Stimulated activated memory B cell treated with anti-CD40 and anti-IgM and Interleukin-4, amounts not matched to agents 10 μg/mL and 1 μg/mL and 100 μg/mL, for 72 hours (primary cell): ENCODE results near the gene PRKCG.
A peak's percentile ranks its signal among the peaks of the same experiment; 100 is the strongest.

Experiments used
- ATAC-seq: fragments of 150-1000 bp; cut with Tn5 transposase; 2 replicates; pipeline ENCODE4 v1.10.0; 2021
- H3K27ac Mint-ChIP-seq: one replicate; pipeline ENCODE4 v1.8.0; 2022; ENCODE audit warnings: mild to moderate bottlenecking, mixed read lengths
- H3K27me3 Mint-ChIP-seq: one replicate; pipeline ENCODE4 v1.8.0; 2022; ENCODE audit warnings: mixed read lengths
- H3K36me3 Mint-ChIP-seq: one replicate; pipeline ENCODE4 v1.8.0; 2022; ENCODE audit warnings: mixed read lengths
- H3K4me1 Mint-ChIP-seq: one replicate; pipeline ENCODE4 v1.8.0; 2022; ENCODE audit warnings: mixed read lengths
- H3K4me3 Mint-ChIP-seq: one replicate; pipeline ENCODE4 v1.8.0; 2022; ENCODE audit warnings: mild to moderate bottlenecking, moderate library complexity, mixed read lengths
- H3K9me3 Mint-ChIP-seq: one replicate; pipeline ENCODE4 v1.8.0; 2022; ENCODE audit warnings: mixed read lengths

The PRKCG gene

GRCh38 chr19:53903055-53903680 is 21.2 kb downstream of the PRKCG start:
- Mint-ChIP-seq H3K27ac (no peak overlapping the region), H3K4me1 (peaks cover 14% of the 10 kb centered on the region), H3K36me3 (peaks cover 5% of the 10 kb centered on the region), H3K9me3 (peaks cover 14% of the 10 kb centered on the region), H3K4me3 (no peak overlapping the region), H3K27me3 (peaks cover 45% of the 10 kb centered on the region)
- no peak for ATAC-seq

GRCh38 chr19:53904909-53905308 is 22.9 kb downstream of the PRKCG start:
- Mint-ChIP-seq H3K27ac (no peak overlapping the region), H3K36me3 (peaks cover 12% of the 10 kb centered on the region), H3K4me1 (peaks cover 21% of the 10 kb centered on the region), H3K9me3 (peaks cover 15% of the 10 kb centered on the region), H3K27me3 (peaks cover 52% of the 10 kb centered on the region), H3K4me3 (no peak overlapping the region)
- no peak for ATAC-seq

GRCh38 chr19:53905787-53906186 is 23.8 kb downstream of the PRKCG start:
- peaks cover 12% of the 10 kb centered on the region for H3K36me3 Mint-ChIP-seq
- H3K27me3 Mint-ChIP-seq = peaks cover 60% of the 10 kb centered on the region
- H3K4me3 Mint-ChIP-seq = no peak overlapping the region
- ATAC-seq = no peak
- peaks cover 17% of the 10 kb centered on the region for H3K9me3 Mint-ChIP-seq
- H3K27ac Mint-ChIP-seq = no peak overlapping the region
- H3K4me1 Mint-ChIP-seq = peaks cover 21% of the 10 kb centered on the region

GRCh38 chr19:53906211-53907192 is 24.5 kb downstream of the PRKCG start:
- no peak for ATAC-seq
- peaks cover 20% of the 10 kb centered on the region for H3K9me3 Mint-ChIP-seq
- H3K4me1 Mint-ChIP-seq = peaks cover 21% of the 10 kb centered on the region
- peaks cover 12% of the 10 kb centered on the region for H3K36me3 Mint-ChIP-seq
- H3K4me3 Mint-ChIP-seq = no peak overlapping the region
- H3K27ac Mint-ChIP-seq = no peak overlapping the region
- peaks cover 67% of the 10 kb centered on the region for H3K27me3 Mint-ChIP-seq

GRCh38 chr19:53907193-53907581 is 25.2 kb downstream of the PRKCG start:
- peaks cover 21% of the 10 kb centered on the region for H3K9me3 Mint-ChIP-seq
- peaks cover 21% of the 10 kb centered on the region for H3K4me1 Mint-ChIP-seq
- no peak overlapping the region for H3K27ac Mint-ChIP-seq
- H3K4me3 Mint-ChIP-seq = no peak overlapping the region
- peaks cover 74% of the 10 kb centered on the region for H3K27me3 Mint-ChIP-seq
- H3K36me3 Mint-ChIP-seq = peaks cover 12% of the 10 kb centered on the region
- no peak for ATAC-seq

GRCh38 chr19:53907690-53908089 is 25.7 kb downstream of the PRKCG start:
- Mint-ChIP-seq H3K27me3 (peaks cover 76% of the 10 kb centered on the region), H3K27ac (no peak overlapping the region), H3K4me3 (no peak overlapping the region), H3K4me1 (peaks cover 21% of the 10 kb centered on the region), H3K9me3 (peaks cover 21% of the 10 kb centered on the region), H3K36me3 (peaks cover 12% of the 10 kb centered on the region)
- no peak for ATAC-seq

GRCh38 chr19:53908106-53908934 is 26.3 kb downstream of the PRKCG start:
- H3K4me1 Mint-ChIP-seq = peaks cover 21% of the 10 kb centered on the region
- H3K36me3 Mint-ChIP-seq = peaks cover 12% of the 10 kb centered on the region
- peak overlapping the region; percentile 2 for H3K4me3 Mint-ChIP-seq
- no peak for ATAC-seq
- H3K27me3 Mint-ChIP-seq = peaks cover 76% of the 10 kb centered on the region
- no peak overlapping the region for H3K27ac Mint-ChIP-seq
- H3K9me3 Mint-ChIP-seq = peaks cover 18% of the 10 kb centered on the region

- Mint-ChIP-seq H3K4me1 (peaks cover 21% of the 10 kb centered on the region), H3K27ac (no peak within 1 kb of the TSS), H3K9me3 (peaks cover 18% of the 10 kb centered on the region)
Observed at GRCh38 chr19:53908935-53909415, 27.0 kb downstream of the PRKCG start, which contains the start of gene CACNG7. TSS of gene CACNG7 (plus strand) at chr19:53909278. CDS start at chr19:53912832, 3,554 bp downstream.

GRCh38 chr19:53909471-53910169 is 27.6 kb downstream of the PRKCG start:
- Mint-ChIP-seq H3K4me3 (no peak overlapping the region), H3K36me3 (peaks cover 12% of the 10 kb centered on the region), H3K9me3 (peaks cover 18% of the 10 kb centered on the region), H3K27ac (no peak overlapping the region), H3K4me1 (peaks cover 21% of the 10 kb centered on the region), H3K27me3 (peaks cover 76% of the 10 kb centered on the region)
- ATAC-seq = no peak

More at GRCh38 chr19:53908935-53909415, 27.0 kb downstream of the PRKCG start, which contains the start of gene CACNG7:
- Mint-ChIP-seq H3K36me3 (peaks cover 12% of the 10 kb centered on the region), H3K4me3 (peak within 1 kb of the TSS; percentile 2), H3K27me3 (peaks cover 76% of the 10 kb centered on the region)
- no peak for ATAC-seq

- Mint-ChIP-seq H3K4me1 (peaks cover 21% of the 10 kb centered on the region), H3K36me3 (peaks cover 12% of the 10 kb centered on the region), H3K4me3 (no peak overlapping the region), H3K27ac (no peak overlapping the region), H3K27me3 (peaks cover 73% of the 10 kb centered on the region), H3K9me3 (peaks cover 22% of the 10 kb centered on the region)
- ATAC-seq = no peak
Observed at GRCh38 chr19:53910170-53910518, 28.1 kb downstream of the PRKCG start.

GRCh38 chr19:53912653-53913052 is 30.7 kb downstream of the PRKCG start:
- Mint-ChIP-seq H3K4me3 (no peak overlapping the region), H3K27me3 (peaks cover 47% of the 10 kb centered on the region), H3K9me3 (peaks cover 28% of the 10 kb centered on the region), H3K4me1 (peaks cover 10% of the 10 kb centered on the region), H3K27ac (no peak overlapping the region), H3K36me3 (peaks cover 7% of the 10 kb centered on the region)
- ATAC-seq = no peak

GRCh38 chr19:53915000-53915399 is 33.0 kb downstream of the PRKCG start:
- no peak overlapping the region for H3K4me3 Mint-ChIP-seq
- H3K27ac Mint-ChIP-seq = no peak overlapping the region
- H3K4me1 Mint-ChIP-seq = no peaks in the 10 kb centered on the region
- H3K36me3 Mint-ChIP-seq = no peaks in the 10 kb centered on the region
- peaks cover 20% of the 10 kb centered on the region for H3K9me3 Mint-ChIP-seq
- ATAC-seq = no peak
- peaks cover 24% of the 10 kb centered on the region for H3K27me3 Mint-ChIP-seq

- H3K27me3 Mint-ChIP-seq = peaks cover 14% of the 10 kb centered on the region
- H3K4me3 Mint-ChIP-seq = no peak overlapping the region
- no peak overlapping the region for H3K27ac Mint-ChIP-seq
- H3K9me3 Mint-ChIP-seq = peaks cover 20% of the 10 kb centered on the region
- no peak for ATAC-seq
- no peaks in the 10 kb centered on the region for H3K36me3 Mint-ChIP-seq
- H3K4me1 Mint-ChIP-seq = no peaks in the 10 kb centered on the region
Observed at GRCh38 chr19:53916004-53916403, 34.0 kb downstream of the PRKCG start.

GRCh38 chr19:53917356-53917755 is 35.4 kb downstream of the PRKCG start:
- Mint-ChIP-seq H3K36me3 (no peaks in the 10 kb centered on the region), H3K4me1 (no peaks in the 10 kb centered on the region), H3K27ac (no peak overlapping the region), H3K27me3 (peaks cover under 1% of the 10 kb centered on the region), H3K4me3 (no peak overlapping the region), H3K9me3 (peaks cover 16% of the 10 kb centered on the region)
- ATAC-seq = no peak
